Measurements from ENCODE around the gene ANLN. TPM values are rescaled to one million over a fixed set of nuclear protein-coding genes. Genes with fewer than 3 reads are reported as not detected.

ANLN gene
- polyA plus RNA-seq, 1 donor (not counting 4 experiments of a cell fraction or from before 2014, with no cell fraction given): 65.8 TPM

DNA sequence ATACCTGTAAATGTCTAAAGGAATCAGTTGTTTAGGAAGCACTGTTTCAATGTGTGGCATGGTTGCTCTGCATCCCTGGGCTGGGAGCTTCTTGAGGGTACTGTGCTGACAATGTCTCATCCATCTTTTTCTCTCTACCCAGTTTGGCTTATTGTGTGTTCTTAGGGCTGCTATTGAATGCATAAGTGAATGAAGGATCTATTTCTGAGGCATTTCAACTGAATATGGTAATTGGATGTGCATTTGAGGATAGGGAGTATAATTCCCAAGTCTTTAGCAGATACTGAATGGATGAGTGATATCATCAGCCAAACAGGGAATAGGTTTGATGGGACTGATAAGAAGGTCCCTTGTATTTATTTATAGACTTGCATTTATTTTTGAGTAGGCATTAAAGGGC lies 64.1 kb downstream of the ANLN start:
- Histone ChIP-seq H3K4me1 (ENCODE audit: control insufficient read depth, extremely low read depth, insufficient read depth, low read length) (no peaks in the 10 kb centered on the region), H3K9me3 (ENCODE audit: control insufficient read depth, low read depth, low read length) (no peaks in the 10 kb centered on the region), H3K36me3 (ENCODE audit: control insufficient read depth in 2 of 2, extremely low read depth in 1 of 2, insufficient read depth in 2 of 2, low read length in 2 of 2) (peaks cover 4 to 30% of the 10 kb centered on the region in 2 experiments), H3K4me3 (ENCODE audit: control insufficient read depth in 2 of 3, extremely low read depth in 1 of 3, insufficient read depth in 2 of 3, low read depth in 1 of 3, low read length in 3 of 3) (no peak overlapping the region), H3K4me2 (ENCODE audit: control insufficient read depth, extremely low read depth, insufficient read depth, low read depth, low read length) (no peak overlapping the region), H2AFZ (ENCODE audit: control insufficient read depth, low read length) (no peak overlapping the region), H3K9me1 (ENCODE audit: control insufficient read depth, extremely low read depth, insufficient read depth, low read length) (no peaks in the 10 kb centered on the region), H3K79me2 (ENCODE audit: control insufficient read depth, insufficient read depth, low read length) (no peaks in the 10 kb centered on the region), H4K20me1 (ENCODE audit: control insufficient read depth, extremely low read depth, insufficient read depth, low read length) (no peaks in the 10 kb centered on the region), H3K27me3 (ENCODE audit: control insufficient read depth, extremely low read depth, insufficient read depth, low read length) (no peaks in the 10 kb centered on the region), H3K27ac (ENCODE audit: control insufficient read depth, insufficient read depth, low read length) (no peak overlapping the region), H3K9ac (ENCODE audit: control insufficient read depth, extremely low read depth, insufficient read depth, low read length) (no peak overlapping the region)
- FAIRE-seq (no peak), DNase-seq (ENCODE audit: low read depth, low spot score) (no peak)
- dilution Hi-C loops (cut with MboI; ENCODE audit: extremely low pct_ligation_motif_present, low sequenced_read_pairs): no loop called here
- TF ChIP-seq EZH2 (IDR thresholded peaks at IDR 0.05; ENCODE audit: low read length): no peak
- TF ChIP-seq, protein P1, sequence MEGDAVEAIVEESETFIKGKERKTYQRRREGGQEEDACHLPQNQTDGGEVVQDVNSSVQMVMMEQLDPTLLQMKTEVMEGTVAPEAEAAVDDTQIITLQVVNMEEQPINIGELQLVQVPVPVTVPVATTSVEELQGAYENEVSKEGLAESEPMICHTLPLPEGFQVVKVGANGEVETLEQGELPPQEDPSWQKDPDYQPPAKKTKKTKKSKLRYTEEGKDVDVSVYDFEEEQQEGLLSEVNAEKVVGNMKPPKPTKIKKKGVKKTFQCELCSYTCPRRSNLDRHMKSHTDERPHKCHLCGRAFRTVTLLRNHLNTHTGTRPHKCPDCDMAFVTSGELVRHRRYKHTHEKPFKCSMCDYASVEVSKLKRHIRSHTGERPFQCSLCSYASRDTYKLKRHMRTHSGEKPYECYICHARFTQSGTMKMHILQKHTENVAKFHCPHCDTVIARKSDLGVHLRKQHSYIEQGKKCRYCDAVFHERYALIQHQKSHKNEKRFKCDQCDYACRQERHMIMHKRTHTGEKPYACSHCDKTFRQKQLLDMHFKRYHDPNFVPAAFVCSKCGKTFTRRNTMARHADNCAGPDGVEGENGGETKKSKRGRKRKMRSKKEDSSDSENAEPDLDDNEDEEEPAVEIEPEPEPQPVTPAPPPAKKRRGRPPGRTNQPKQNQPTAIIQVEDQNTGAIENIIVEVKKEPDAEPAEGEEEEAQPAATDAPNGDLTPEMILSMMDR (optimal IDR thresholded peaks at IDR 0.05 in 1 of 3, IDR thresholded peaks at IDR 0.05 in 1 of 3, conservative IDR thresholded peaks at IDR 0.05 in 1 of 3; ENCODE audit: extremely low read depth in 1 of 3, insufficient read depth in 2 of 3, low read length in 3 of 3): no peak

DNA sequence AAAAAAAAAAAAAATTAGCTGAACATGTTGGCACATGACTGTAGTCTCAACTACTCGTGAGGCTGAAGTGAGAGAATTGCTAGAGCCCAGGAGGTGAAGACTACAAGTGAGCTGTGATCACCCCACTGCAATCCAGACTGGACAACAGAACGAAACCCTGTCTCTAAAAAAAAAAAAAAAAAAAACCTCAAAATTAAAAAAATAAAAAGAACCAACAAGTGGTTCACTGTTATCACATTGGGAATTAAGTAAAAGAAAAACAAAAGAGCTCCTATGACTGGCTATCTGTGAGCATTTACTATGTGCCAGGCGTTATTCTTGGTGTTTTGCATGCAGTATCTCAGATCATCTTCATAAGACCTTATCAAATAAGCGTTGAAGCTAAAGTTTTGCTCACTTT lies 66.0 kb downstream of the ANLN start:
- FAIRE-seq: no peak
- no peaks in the 10 kb centered on the region for H4K20me1 ChIP-seq (ENCODE audit: control insufficient read depth, extremely low read depth, insufficient read depth, low read length)
- H3K4me1 ChIP-seq (ENCODE audit: control insufficient read depth, extremely low read depth, insufficient read depth, low read length): no peaks in the 10 kb centered on the region
- DNase-seq (ENCODE audit: low read depth, low spot score): no peak
- no peaks in the 10 kb centered on the region for H3K27me3 ChIP-seq (ENCODE audit: control insufficient read depth, extremely low read depth, insufficient read depth, low read length)
- H3K79me2 ChIP-seq (ENCODE audit: control insufficient read depth, insufficient read depth, low read length): no peaks in the 10 kb centered on the region
- peaks cover 4 to 18% of the 10 kb centered on the region in 2 experiments for H3K36me3 ChIP-seq (ENCODE audit: control insufficient read depth in 2 of 2, extremely low read depth in 1 of 2, insufficient read depth in 2 of 2, low read length in 2 of 2)
- no peaks in the 10 kb centered on the region for H3K9me3 ChIP-seq (ENCODE audit: control insufficient read depth, low read depth, low read length)
- H2AFZ ChIP-seq (ENCODE audit: control insufficient read depth, low read length): no peak overlapping the region
- H3K9me1 ChIP-seq (ENCODE audit: control insufficient read depth, extremely low read depth, insufficient read depth, low read length): no peaks in the 10 kb centered on the region
- no peak overlapping the region for H3K27ac ChIP-seq (ENCODE audit: control insufficient read depth, insufficient read depth, low read length)
- no peak overlapping the region for H3K4me2 ChIP-seq (ENCODE audit: control insufficient read depth, extremely low read depth, insufficient read depth, low read depth, low read length)
- dilution Hi-C loops (cut with MboI; ENCODE audit: extremely low pct_ligation_motif_present, low sequenced_read_pairs): no loop called here
- no peak overlapping the region for H3K9ac ChIP-seq (ENCODE audit: control insufficient read depth, extremely low read depth, insufficient read depth, low read length)
- TF ChIP-seq EZH2 (IDR thresholded peaks at IDR 0.05; ENCODE audit: low read length): no peak
- TF ChIP-seq, protein P1 (optimal IDR thresholded peaks at IDR 0.05 in 1 of 3, IDR thresholded peaks at IDR 0.05 in 1 of 3, conservative IDR thresholded peaks at IDR 0.05 in 1 of 3; ENCODE audit: extremely low read depth in 1 of 3, insufficient read depth in 2 of 3, low read length in 3 of 3): no peak
- H3K4me3 ChIP-seq (ENCODE audit: control insufficient read depth in 2 of 3, extremely low read depth in 1 of 3, insufficient read depth in 2 of 3, low read depth in 1 of 3, low read length in 3 of 3): no peak overlapping the region

Data from keratinocyte (primary cell).